Caki2 (cell line): ENCODE results near the gene PSMC3. TPM values are rescaled to one million over a fixed set of nuclear protein-coding genes. Genes with fewer than 3 reads are reported as not detected.
A peak's percentile ranks its signal among the peaks of the same experiment; 100 is the strongest.

Experiments
- DNase-seq: peaks from one replicate; pipeline ENCODE4 v3.0.0-alpha.2; 2015; ENCODE audit warnings: low read depth
- in situ Hi-C: cut with HindIII; loops from 2 replicates; pipeline ENCODE4 v1.10.0; 2016; ENCODE audit warnings: low sequenced_read_pairs, low pct_unique_long_range_greater_than_20kb, mixed read lengths
- total RNA-seq: library from RNA; depleted of rRNA; stranded (reverse); fragments of >200 nt; shearing (Covaris generic); gene quantifications from 2 replicates; pipeline ENCODE4 v1.2.3, GENCODE V29; 2014; ENCODE audit warnings: low replicate concordance

Gene PSMC3
- total RNA-seq, 1 experiment from 2014 or later: 77.7 TPM

DNA sequence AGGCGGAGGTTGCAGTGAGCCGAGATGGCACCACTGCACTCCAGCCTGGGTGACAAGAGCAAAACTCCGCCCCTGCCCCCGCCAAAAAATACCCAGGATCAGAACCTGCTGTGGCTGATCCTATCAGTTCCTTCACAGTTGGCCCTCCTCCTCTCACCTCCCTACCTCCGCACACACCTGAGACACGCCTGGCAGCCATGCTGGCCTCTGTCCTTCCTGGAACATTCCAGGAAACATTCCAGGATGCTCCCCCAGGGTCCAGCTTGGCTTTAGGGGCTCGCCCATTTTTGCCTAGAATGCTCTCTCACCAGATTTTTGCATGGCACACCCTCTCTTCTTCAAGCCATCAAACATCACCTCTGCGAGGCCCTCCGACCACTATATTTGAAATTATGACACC lies 20.6 kb upstream of the PSMC3 start:
- DNase-seq: no peak
- in situ Hi-C loops: no loop called here

DNA sequence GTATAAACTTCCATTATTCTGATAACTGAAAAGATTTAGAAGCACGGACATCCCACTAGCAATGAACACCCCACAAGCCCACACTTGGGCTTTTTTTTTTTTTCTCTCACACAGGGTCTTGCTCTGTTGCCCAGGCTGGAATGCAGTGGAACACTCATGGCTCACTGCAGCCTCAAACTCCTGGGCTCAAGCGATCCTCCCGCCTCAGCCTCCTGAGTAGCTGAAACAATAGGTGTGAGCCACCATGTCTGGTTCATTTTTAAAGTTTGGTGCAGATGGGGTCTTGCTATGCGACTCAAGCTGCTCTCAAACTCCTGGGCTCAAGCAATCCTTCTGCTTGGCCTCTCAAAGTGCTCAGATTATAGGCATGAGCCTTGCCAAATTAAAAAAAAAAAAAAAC lies 19.6 kb upstream of the PSMC3 start:
- DNase-seq: no peak
- in situ Hi-C loops: no loop called here

DNA sequence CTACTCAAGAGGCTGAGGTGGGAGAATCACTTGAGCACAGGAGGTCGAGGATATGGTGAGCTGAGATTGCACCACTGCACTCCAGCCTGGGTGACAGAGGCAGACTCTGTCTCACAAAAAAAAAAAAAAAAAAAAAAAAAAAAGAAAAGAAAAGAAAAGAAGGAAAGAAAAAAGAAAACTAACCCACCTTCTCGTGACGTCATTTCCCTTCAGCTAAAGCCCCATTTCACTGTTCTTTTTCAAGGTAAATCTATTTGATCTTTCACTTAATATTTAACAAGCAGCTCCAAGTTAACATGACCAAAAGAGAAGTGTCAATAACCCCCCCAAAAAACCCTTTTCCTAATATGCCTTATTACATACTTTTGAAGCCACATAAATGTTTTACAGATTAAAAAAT lies 17.6 kb upstream of the PSMC3 start:
- no peak for DNase-seq
- in situ Hi-C loops: no loop called here

DNA sequence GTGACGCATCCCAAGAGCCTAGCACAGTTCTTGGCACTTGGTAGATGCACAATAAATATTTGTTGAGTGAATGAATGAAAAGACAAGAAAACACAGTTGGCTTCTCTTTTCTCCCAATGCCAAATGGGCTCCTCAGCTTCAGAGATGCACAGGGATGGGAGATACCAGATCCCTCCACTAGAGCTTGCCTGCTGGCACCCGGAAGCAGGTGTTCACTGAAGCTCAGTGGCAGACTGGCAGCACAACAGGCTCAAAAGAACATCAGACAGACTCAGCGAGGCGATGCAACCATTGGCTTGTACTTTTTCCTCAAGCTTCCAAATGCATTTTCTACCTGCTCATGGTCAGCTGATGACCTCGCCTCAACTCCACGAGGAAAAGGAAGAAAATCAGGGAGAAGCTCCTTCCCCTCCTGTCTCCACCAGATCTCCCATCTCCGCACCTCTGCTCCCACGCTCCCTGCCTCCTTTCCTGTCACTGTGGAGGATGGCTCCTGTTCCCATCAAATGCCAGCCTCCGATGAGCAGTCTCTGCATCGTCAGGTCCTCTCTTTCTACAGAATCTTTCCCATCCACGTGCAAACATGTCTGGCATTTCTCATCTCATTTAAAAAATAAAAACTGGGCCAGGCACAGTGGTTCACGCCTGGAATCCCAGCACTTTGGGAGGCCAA lies 16.9 kb upstream of the PSMC3 start:
- in situ Hi-C loops: no loop called here
- no peak for DNase-seq

DNA sequence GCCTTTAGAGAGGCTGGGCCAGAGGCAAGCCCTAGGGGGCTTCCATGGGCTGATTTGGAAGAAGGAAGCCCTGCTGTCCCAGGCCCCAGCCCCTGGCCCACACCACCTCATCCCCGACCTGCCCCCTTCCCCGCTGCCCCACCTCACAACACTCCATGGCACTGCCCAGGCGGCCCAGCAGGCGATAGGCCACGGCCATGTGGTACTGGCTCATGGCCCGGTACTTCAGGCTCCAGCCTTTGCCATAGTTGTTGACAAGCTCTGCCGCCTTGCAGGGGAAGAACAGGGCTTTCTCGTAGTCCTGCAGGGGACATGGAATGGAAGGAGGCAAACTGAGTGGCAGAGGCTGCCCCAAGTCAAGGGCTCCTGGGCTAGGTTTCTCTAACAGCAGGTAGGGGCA lies 16.3 kb upstream of the PSMC3 start:
- DNase-seq: no peak
- in situ Hi-C loops: no loop called here

DNA sequence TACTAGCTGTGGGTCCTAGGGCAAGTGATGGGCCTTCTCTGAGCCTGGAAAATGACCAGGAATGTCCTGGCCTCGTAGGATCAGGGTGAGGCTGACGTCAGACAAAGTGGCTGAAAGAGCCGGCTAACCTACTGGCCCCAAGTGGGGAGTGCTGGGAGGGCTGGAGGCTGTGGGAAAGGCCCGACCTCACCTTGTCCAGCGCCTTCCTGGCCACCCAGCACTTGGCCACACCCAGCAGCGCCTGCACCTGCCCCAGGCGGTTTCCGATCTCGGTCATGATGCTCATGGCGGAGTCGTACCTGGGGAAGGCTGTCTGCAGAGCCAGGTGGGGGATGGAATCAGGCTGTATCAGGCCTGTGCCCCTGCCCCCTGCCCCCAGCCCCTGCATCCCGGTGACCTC lies 15.2 kb upstream of the PSMC3 start:
- in situ Hi-C loops: no loop called here
- DNase-seq: no peak

DNA sequence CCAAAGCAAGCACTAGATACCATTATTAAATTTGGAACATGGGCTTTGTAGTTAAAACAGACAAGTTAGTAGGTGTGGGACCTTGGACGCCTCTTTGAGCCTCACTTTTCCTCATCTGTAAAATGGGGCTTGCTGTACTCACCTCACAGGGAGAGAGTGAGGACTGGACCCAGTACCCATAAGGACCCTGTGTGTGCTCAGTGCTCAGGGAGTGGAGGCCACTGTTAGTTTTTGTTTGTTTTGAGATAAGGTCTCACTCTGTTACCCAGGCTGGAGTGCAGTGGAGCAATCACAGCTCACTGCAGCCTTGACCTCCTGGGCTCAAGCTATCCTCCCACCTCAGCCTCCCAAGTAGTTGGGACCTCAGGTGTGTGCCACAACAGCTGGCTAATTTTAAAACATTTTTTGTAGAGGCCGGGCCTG lies 13.8 kb upstream of the PSMC3 start:
- in situ Hi-C loops: no loop called here
- no peak for DNase-seq

DNA sequence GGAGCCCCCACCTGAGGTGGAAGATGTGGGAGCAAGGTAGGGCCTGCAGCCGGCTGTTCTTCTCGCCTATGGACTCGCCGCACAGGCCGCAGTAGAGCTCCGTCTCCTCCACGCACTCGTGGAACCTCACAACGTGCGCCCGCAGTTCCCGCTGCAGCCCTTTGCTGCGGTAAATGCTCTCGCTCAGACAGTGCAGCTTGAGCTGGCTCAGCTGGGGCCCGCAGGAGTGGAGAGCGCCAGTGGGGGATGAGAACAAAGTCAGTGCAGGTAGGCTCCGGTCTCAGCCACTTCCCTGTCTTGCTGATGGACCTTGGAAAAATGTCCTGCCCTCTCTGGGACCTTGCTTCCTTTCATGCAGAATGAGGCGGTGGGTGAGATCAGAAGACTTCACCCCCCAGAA lies 12.5 kb upstream of the PSMC3 start:
- in situ Hi-C loops: no loop called here
- DNase-seq: no peak

DNA sequence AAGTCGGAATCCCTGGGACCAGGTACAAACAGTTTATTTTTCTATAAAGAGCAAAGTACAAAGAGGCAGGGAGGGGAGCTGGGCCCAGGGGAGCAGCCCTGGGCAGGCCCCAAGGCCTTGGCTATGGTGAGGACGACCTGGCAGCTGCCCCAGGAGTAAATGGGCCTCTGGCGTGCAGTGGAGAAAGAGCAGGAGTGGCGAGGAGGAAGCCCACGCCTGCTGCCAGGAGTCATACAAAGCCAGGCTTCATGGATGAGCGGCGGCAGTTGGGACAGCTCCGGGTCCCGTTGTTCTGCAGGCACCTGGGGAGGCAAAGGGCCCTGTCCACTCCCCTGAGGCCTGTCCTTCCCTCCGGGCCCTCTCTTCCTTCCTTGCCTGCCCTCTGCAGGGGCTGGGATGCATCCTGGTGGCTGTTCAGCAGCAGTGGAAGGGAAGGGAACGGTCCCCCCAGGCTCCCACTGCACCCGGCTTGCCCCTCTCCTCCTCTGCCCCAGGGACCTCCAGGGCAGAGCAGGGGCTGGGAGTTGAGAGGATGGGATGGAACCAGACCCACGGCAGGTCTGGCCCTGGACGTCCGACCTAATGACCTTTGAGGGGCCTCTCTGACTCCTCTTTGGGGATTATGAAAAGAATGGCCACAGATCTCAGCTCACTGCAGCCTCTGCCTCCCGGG lies 11.6 kb upstream of the PSMC3 start:
- no peak for DNase-seq
- in situ Hi-C loops: no loop called here

DNA sequence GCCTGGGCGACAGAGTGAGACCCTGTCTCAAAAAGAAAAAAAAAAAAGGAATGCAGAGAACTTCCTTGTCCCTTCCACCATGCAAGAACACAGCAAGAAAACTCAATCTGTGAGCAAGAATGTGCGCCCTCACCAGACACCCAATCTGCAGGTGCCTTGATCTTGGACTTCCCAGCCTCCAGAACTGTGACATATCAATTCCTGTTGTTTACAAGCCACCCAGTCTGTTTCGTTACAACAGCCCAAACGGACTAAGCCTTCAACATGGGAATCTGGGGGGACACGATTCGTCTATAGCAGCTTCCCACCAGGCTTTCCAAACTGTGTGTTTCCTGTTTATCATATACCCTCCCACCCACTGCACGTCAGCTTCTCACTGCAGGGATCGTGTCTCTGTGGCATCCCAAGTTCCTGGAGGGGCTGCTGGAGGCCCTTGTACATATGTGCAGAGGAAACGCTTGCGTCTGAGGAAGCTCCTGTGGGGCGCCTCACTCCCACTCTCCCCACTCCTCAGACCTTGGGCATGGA lies 11.0 kb upstream of the PSMC3 start:
- in situ Hi-C loops: no loop called here
- DNase-seq: no peak

DNA sequence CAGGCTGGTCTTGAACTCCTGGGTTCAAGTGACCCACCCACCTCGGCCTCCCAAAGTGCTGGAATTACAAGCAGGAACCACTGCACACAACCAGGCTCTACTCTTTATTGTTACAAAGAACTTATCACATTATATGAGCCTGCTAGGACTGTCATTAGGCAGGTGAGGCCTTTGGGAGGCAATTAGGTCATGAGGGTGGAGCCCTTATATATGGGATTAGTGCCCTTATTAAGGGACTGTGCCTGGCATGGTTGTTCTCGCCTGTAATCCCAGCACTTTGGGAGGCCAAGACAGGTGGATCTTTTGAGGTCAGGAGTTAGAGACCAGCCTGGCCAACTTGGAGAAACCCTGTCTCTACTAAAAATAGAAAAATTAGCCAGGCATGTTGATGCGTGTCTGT lies 10.5 kb upstream of the PSMC3 start:
- in situ Hi-C loops: no loop called here
- DNase-seq: no peak

DNA sequence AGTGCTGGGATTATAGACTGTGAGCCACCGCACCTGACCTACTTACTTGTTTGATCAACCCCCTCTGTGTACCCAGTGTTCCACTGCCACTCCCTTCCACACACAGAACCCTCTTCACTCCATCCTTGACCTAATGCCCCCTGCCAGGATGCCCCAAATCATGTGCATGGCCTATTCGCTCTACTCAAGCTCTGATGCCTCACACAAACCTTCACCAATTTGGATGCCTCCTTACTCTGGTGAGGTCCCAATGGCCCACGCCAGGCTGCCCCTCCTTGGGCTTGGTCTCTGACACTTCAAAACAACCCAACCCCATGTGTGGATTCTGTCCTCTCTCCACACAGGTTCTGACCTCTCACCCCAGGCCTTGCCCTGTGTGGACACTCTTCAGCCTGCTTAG lies 9.4 kb upstream of the PSMC3 start:
- DNase-seq: no peak
- in situ Hi-C loops: no loop called here

DNA sequence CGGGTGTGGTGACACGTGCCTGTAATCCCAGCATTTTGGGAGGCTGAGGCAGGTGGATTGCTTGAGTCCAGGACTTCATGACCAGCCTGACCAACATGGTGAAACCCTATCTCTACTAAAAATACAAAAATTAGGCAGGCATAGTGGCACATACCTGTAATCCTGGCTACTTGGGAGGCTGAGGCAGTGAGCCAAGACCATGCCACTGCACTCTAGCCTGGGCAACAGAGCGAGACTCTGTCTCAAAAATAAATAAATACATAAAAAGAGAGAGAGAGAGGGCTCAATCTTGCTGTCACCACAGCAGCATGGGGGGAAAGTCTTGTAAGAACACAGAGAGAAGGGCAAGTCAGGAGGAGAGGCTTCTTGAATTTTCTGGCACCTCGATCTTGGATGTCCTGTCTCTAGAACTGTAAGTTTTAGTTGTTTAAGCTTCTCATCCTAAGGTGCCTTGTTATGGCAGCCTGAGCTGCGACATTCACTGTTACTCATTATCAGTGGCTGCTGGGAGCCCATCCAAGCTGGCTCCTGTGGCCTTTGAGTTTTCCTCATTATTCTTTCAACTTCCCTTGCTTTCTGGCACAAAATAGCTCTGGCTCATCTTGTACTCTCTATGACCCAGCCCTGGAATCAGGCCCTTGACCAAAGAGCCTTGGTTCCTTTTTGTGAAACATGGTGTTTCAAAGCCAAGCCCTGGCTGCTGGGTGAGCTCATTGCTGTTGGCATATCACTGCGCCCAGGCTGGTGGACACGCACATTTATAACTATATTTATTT lies 8.0 kb upstream of the PSMC3 start:
- DNase-seq: peak; percentile 40
- in situ Hi-C loops: no loop called here

DNA sequence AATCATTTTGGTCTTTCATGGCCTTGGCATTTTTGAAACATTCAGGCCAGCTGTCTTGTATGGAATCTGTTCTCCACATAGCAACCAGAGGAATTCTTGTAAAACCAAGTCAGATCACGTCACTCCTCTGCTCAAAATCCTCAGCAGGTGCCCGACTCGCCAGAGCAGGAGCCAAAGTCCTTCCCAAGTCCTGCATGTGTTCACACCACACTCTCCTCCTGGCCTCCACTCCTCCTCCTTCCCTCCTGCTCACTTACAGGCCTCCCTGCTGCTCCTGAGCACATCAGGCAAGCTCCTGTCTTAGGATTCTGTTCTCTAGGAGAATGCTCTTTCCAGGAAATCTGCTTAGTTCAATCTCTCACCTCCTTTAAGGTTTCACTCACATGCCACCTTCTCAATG lies 6.9 kb upstream of the PSMC3 start:
- in situ Hi-C loops: no loop called here
- DNase-seq: no peak

DNA sequence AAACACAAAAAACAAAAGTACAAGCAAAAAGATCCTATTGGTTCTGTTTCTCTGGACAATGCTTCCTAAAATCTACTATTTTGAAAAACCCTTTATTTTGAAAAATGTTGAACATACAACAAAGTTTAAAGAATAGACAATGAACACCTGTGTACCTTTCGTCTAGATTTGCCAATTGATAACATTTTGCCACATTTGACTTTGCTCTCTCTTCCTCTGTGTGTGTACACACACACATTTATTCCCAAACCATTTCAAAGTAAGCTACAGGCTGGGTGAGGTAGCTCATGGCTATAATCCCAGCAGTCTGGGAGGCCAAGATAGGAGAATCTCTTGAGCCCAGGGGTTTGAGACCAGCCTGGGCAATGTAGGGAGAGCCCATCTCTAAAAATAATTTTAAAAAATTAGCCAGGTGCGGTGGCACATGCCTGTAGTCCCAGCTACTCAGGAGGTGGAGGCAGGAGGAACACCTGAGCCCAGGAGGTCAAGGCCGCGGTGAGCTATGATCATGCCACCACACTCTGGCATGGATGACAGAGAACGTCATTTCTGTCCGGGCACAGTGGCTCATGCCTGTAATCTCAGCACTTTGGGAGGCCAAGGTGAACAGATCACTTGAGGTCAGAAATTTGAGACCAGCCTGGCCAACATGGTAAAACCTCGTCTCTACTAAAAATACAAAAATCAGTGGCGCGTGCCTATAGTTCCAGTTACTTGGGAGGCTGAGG lies 5.3 kb upstream of the PSMC3 start:
- no peak for DNase-seq
- in situ Hi-C loops: no loop called here

DNA sequence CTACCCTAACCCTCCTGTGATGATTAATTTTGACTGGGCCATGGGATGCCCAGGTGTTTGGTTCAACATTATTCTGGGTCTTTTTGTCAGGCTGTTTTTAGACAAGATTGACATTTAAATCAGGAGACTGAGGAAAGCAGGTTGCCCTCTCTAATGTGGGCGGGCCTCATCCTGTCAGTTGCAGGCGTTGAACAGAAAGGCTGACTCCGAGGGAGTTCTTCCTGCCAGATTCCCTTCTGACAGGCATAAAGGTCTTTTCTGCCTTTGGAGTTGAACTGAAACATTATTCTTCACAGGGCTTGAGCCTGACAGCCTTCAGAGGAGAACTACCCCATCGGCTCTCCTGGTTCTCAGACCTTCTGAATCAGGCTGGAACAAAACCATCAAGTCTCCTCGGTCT lies 4.3 kb upstream of the PSMC3 start:
- in situ Hi-C loops: no loop called here
- DNase-seq: no peak

DNA sequence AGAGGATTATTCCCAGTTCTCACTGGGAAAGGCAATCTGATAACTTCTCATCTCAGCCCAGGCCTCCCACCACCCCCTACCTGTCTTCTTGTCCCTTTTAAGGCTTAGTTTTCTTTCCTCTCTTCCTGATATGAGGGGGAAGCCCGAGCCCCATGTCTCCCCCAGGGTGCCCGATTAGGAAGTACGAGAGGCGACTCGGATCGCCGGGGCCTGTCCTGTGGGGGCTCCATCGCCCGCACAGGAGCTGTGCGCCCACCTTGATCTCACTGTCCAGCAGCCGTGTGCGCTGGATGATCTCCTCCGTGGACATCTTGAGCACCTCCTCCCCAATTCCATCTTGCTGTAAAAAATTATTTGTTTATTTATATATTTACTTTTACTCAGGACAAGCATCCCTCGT lies 628 bp downstream of the PSMC3 start:
- in situ Hi-C loops: no loop called here
- DNase-seq: no peak

DNA sequence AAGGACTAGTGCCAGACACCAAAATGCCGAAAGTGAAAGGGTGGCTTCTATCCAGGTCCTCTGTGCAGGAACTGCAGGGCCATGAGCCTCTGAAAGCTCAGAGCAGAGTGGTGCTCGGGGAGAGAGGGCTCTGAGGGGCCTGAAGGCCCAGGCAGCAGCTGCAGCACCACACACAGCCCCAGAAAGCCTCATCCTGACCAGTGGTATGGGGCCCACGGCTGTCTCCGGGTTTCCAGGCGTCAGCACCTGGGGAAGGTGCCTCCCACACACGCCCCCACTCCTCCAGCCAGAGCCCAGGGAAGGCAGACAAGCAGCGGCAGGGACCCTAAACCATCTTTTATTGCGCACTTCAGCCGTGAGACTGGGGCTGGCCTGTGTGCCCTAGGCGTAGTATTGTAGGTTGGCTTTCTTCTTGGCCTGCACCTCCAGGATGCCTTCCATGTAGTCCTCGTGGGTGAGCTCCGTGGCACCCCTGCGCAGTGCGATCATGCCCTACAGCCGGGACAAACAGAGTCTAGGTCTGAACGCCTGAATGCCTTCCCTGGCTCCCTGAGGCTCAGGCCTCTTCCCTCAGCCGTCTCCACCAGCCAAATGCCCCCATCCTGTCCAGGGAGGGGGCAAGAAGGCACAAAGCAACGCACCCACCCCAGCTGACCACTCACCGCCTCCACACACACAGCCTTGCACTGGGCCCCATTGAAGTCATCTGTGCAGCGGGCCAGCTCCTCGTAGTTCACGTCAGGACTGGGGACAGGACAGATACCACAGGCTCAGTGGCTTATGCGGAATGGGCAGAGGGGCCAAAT lies 7.6 kb downstream of the PSMC3 start:
- in situ Hi-C loops: no loop called here
- DNase-seq: no peak
